HCT116 (cell line): ENCODE data around the gene UMAD1. TPM values are rescaled to one million over a fixed set of nuclear protein-coding genes. Genes with fewer than 3 reads are reported as not detected.

ENCODE experiments used
- ATAC-seq: fragments of 200-7000 bp; cut with Tn5 transposase; 2 replicates; pipeline ENCODE4 v1.9.1; 2020; ENCODE audit warnings: mild to moderate bottlenecking, moderate library complexity
- BruUV-seq: library from RNA; stranded (reverse); fragments of 400-500 nt; replicated peaks from 2 replicates; lab custom pipeline; 2021; lab: Mats Ljungman, UMichigan
- CTCF ChIA-PET: fragments of 300-600 bp; sonication (Branson Sonifier 250); formaldehyde crosslinking; loops from one replicate; lab custom pipeline; 2021; ENCODE audit warnings: antibody characterized with exemption; lab: Charles Lee
- POLR2A ChIA-PET: fragments of 300-600, 350-600 bp; sonication (Branson Sonifier 250); formaldehyde crosslinking; loops from one replicate; lab custom pipeline; 2021; ENCODE audit warnings: antibody characterized with exemption; lab: Charles Lee
- RAD21 ChIA-PET, 2 experiments: fragments of 300-600 bp; sonication (Branson Sonifier 250); formaldehyde crosslinking; loops; one replicate each; lab custom pipeline; 2023; ENCODE audit warnings: low total read pairs in 2 of 2; ENCODE audit not compliant: uncharacterized antibody in 2 of 2, unreplicated experiment in 2 of 2, low non-redundant PET in 1 of 2; lab: Charles Lee
- DNase-seq: peaks from one replicate; pipeline ENCODE4 v3.0.0-alpha.2; 2010; ENCODE audit warnings: low read depth, low spot score
- H2AFZ ChIP-seq: fragments of 200-600 bp; shearing (Covaris generic), sonication (generic); 2 replicates; pipeline ENCODE4 v1.6.1; 2017; ENCODE audit warnings: low read depth, mixed run types, mixed read lengths, antibody characterized with exemption, low read length; ENCODE audit not compliant: poor library complexity, severe bottlenecking
- H3K27ac ChIP-seq: 2 replicates; pipeline ENCODE4 v1.5.1; 2012; ENCODE audit warnings: low read depth, low read length
- H3K27me3 ChIP-seq: fragments of 200-600 bp; sonication (generic); 2 replicates; pipeline ENCODE4 v1.6.1; 2016; ENCODE audit warnings: mixed run types, low read length, mixed read lengths; ENCODE audit not compliant: insufficient read depth
- H3K36me3 ChIP-seq, 2 experiments: fragments of 200-500 bp in 1 of 2; fragments of 200-600 bp in 1 of 2; sonication (Bioruptor generic) in 1 of 2; sonication (generic) in 1 of 2; 2 replicates each; pipeline versions ENCODE4 v1.5.1 to v1.6.1; 2014 to 2016; ENCODE audit warnings: low read length in 2 of 2, inconsistent platforms in 1 of 2, mixed read lengths in 1 of 2, mixed run types in 1 of 2; ENCODE audit not compliant: insufficient read depth in 2 of 2, control insufficient read depth in 1 of 2
- H3K4me1 ChIP-seq, 2 experiments: fragments of 200-600 bp in 1 of 2; sonication (generic) in 1 of 2; 2 replicates each; pipeline versions ENCODE4 v1.5.1 to v1.6.1; 2012 to 2017; ENCODE audit warnings: low read length in 2 of 2, inconsistent platforms in 1 of 2, mild to moderate bottlenecking in 1 of 2, mixed read lengths in 1 of 2, mixed run types in 1 of 2, moderate library complexity in 1 of 2; ENCODE audit not compliant: insufficient read depth in 2 of 2, control insufficient read depth in 1 of 2
- H3K4me2 ChIP-seq: fragments of 200-600 bp; sonication (generic); 2 replicates; pipeline ENCODE4 v1.6.1; 2017; ENCODE audit warnings: mixed run types, low read length, mixed read lengths
- H3K4me3 ChIP-seq, 2 experiments: fragments of 200-600 bp in 1 of 2; sonication (generic) in 1 of 2; replicated peaks in 1 of 2; 2 replicates each; pipeline ENCODE4 v1.5.1; 2011 to 2016; ENCODE audit warnings: low read length in 2 of 2, control low read depth in 1 of 2, low read depth in 1 of 2, mild to moderate bottlenecking in 1 of 2, mixed read lengths in 1 of 2, mixed run types in 1 of 2
- H3K79me2 ChIP-seq: fragments of 200-600 bp; sonication (generic); 2 replicates; pipeline ENCODE4 v1.6.1; 2017; ENCODE audit warnings: mild to moderate bottlenecking, mixed run types, low read length, moderate library complexity, mixed read lengths; ENCODE audit not compliant: insufficient read depth
- H3K9ac ChIP-seq: fragments of 200-600 bp; sonication (generic); 2 replicates; pipeline ENCODE4 v1.6.1; 2016; ENCODE audit warnings: low read length, mixed read lengths
- H3K9me2 ChIP-seq: fragments of 200-600 bp; sonication (generic), shearing (Covaris generic); 2 replicates; pipeline ENCODE4 v1.6.1; 2017; ENCODE audit warnings: mixed run types, mild to moderate bottlenecking, moderate library complexity; ENCODE audit not compliant: insufficient read depth
- H3K9me3 ChIP-seq, 2 experiments: fragments of 200-500 bp in 1 of 2; fragments of 200-600 bp in 1 of 2; sonication (Bioruptor generic) in 1 of 2; sonication (generic) in 1 of 2; 2 replicates each; pipeline ENCODE4 v1.6.1; 2014 to 2017; ENCODE audit warnings: low read length in 2 of 2, mixed read lengths in 2 of 2, inconsistent platforms in 1 of 2, low read depth in 1 of 2, mild to moderate bottlenecking in 1 of 2, mixed run types in 1 of 2, moderate library complexity in 1 of 2; ENCODE audit not compliant: control insufficient read depth in 1 of 2, insufficient read depth in 1 of 2
- H4K20me1 ChIP-seq: fragments of 200-600 bp; sonication (generic), shearing (Covaris generic); 2 replicates; pipeline ENCODE4 v1.6.1; 2017; ENCODE audit warnings: mixed run types, mild to moderate bottlenecking, moderate library complexity; ENCODE audit not compliant: insufficient read depth
- ATF3 ChIP-seq: IDR thresholded peaks from 2 replicates; pipeline ENCODE4 v1.6.1; 2012
- ELF1 ChIP-seq: IDR thresholded peaks from 2 replicates; pipeline ENCODE4 v1.6.1; 2012; ENCODE audit warnings: low read depth, borderline replicate concordance
- EZH2 ChIP-seq: fragments of 200-600 bp; sonication (generic); IDR thresholded peaks from 2 replicates; pipeline ENCODE4 v1.6.1; 2017; ENCODE audit warnings: antibody characterized with exemption, mixed run types
- JUND ChIP-seq: IDR thresholded peaks from 2 replicates; pipeline ENCODE4 v1.6.1; 2012
- POLR2A ChIP-seq: IDR thresholded peaks from 2 replicates; pipeline ENCODE4 v1.7.0; 2011; ENCODE audit warnings: borderline replicate concordance; ENCODE audit not compliant: insufficient read depth, insufficient read length; ENCODE audit errors: extremely low read depth
- REST ChIP-seq: IDR thresholded peaks from 2 replicates; pipeline ENCODE4 v1.6.1; 2012; ENCODE audit warnings: low read depth
- YY1 ChIP-seq: IDR thresholded peaks from 2 replicates; pipeline ENCODE4 v1.6.1; 2011; ENCODE audit warnings: low read length, low read depth, moderate library complexity, mild to moderate bottlenecking; ENCODE audit not compliant: insufficient replicate concordance; ENCODE audit errors: extremely low read depth
- ZBTB33 ChIP-seq: IDR thresholded peaks from 2 replicates; pipeline ENCODE4 v1.6.1; 2011; ENCODE audit warnings: mild to moderate bottlenecking, low read length, moderate library complexity; ENCODE audit not compliant: insufficient replicate concordance; ENCODE audit errors: extremely low read depth
- ZFX ChIP-seq: fragments of 450-650 bp; IDR thresholded peaks from 2 replicates; pipeline ENCODE4 v1.6.1; 2017
- intact Hi-C: fragments of 100-400 bp; cut with micrococcal nuclease; formaldehyde crosslinking; loops from 2 replicates; pipeline ENCODE4 v1.10.0; 2022
- total RNA-seq: library from RNA; stranded (reverse); gene quantifications from one replicate; pipeline ENCODE4 v1.2.1, GENCODE V29; 2021; ENCODE audit not compliant: unreplicated experiment

UMAD1 gene
- total RNA-seq, 1 experiment from 2014 or later: 12.7 TPM

- TF ChIP-seq REST: no peak
- no peak for TF ChIP-seq ELF1
- TF ChIP-seq JUND: no peak
- no peak for TF ChIP-seq YY1
- TF ChIP-seq, all 23 proteins: peak for 0
These were observed 47.8 kb downstream of the UMAD1 start (continued) for GRCh38 chr7:7688310-7688709.

GRCh38 chr7:7688956-7689355 lies 48.4 kb downstream of the UMAD1 start:
- DNase-seq: no peak
- ChIA-PET RAD21 (no interaction called here), CTCF (interaction anchor here (3.1 kb wide), 1 partner anchor 8 kb away, joined by 18 read pairs; no protein-coding TSS in a partner anchor), POLR2A (no interaction called here)
- no peak for TF ChIP-seq REST
- no peak for TF ChIP-seq ZBTB33
- no peak for TF ChIP-seq ATF3
- no peak for TF ChIP-seq ZFX
- TF ChIP-seq POLR2A: no peak
- TF ChIP-seq EZH2: no peak
- no peak overlapping the region for H3K4me2 ChIP-seq
- H3K9me2 ChIP-seq: no peaks in the 10 kb centered on the region
- H3K4me3 ChIP-seq: no peak overlapping the region
- BruUV-seq: no TSS peak
- H3K36me3 ChIP-seq: no peaks in the 10 kb centered on the region
- peaks cover 4 to 7% of the 10 kb centered on the region in 2 experiments; a peak in 3 of 4 replicates for H3K4me1 ChIP-seq
- intact Hi-C loops: loop anchor here (10.0 kb wide), 1 partner anchor 346 kb away; no protein-coding TSS in a partner anchor
- H2AFZ ChIP-seq: no peak overlapping the region
- H3K27ac ChIP-seq: no peak overlapping the region
- H3K9me3 ChIP-seq: no peaks in the 10 kb centered on the region
- no peak for ATAC-seq
- H3K27me3 ChIP-seq: no peaks in the 10 kb centered on the region
- H3K79me2 ChIP-seq: no peaks in the 10 kb centered on the region
- H4K20me1 ChIP-seq: no peaks in the 10 kb centered on the region
- H3K9ac ChIP-seq: no peak overlapping the region
